Left cardiac atrium (tissue), 4 donors: ENCODE results near the gene MOB3C. TPM values are rescaled to one million over a fixed set of nuclear protein-coding genes. Genes with fewer than 3 reads are reported as not detected.

Experiments
- ATAC-seq, 2 donors: fragments of 200-7000 bp; cut with Tn5 transposase; one replicate each; pipeline ENCODE4 v1.9.1; 2020; ENCODE audit warnings: mild to moderate bottlenecking in 2 of 2, moderate library complexity in 2 of 2
- DNase-seq: peaks from one replicate; pipeline ENCODE4 v3.0.0-alpha.2; 2020
- intact Hi-C, 2 donors: fragments of 100-400 bp; cut with DNase I; formaldehyde crosslinking; loops; one replicate each; pipeline versions ENCODE4 v1.14.1 to v1.15.1; 2022 to 2023
- total RNA-seq, 2 donors: library from RNA; stranded (reverse); fragmentation: NEBNext Ultra II Directional; extraction: Animal tissue kit (Norgen Biotek cat#: 25700); gene quantifications; one replicate each; pipeline ENCODE4 v1.2.1, GENCODE V29; 2021
- donor health status: DM: no; HTN: yes; CAD: no.
- donor health status: DM: no; HTN: yes; CAD: no; lungs with severe emphysema.
- donor health status: DM: yes; HTN: yes; CAD: no.
- donor health status: Dilated cardiomyopathy.

Gene MOB3C
- total RNA-seq, 2 donors from 2014 or later = 18.3 to 22.1 TPM

DNA sequence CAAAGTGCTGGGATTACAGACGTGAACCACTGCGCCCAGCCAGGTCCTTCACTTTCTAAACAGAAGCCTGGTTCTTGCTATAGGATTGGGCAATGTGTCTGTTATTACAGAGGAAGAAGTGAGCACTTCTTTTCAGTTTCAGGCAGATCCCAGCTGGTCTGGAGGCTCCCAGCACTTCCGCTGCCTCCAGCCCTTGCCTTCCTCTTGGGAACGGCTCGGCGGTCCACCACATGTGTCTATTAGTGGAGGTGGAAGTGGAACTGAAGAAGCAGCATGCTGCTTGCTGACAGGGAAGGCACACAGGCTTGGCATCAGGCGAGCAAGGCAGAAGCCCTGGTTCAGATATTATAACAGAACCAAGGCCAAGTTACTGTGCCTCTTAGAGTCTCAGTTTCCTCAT lies 29.5 kb downstream of the MOB3C start:
- intact Hi-C loops = no loop called here
- DNase-seq (peak; percentile 55), ATAC-seq (peak; percentile 61 to 80)

DNA sequence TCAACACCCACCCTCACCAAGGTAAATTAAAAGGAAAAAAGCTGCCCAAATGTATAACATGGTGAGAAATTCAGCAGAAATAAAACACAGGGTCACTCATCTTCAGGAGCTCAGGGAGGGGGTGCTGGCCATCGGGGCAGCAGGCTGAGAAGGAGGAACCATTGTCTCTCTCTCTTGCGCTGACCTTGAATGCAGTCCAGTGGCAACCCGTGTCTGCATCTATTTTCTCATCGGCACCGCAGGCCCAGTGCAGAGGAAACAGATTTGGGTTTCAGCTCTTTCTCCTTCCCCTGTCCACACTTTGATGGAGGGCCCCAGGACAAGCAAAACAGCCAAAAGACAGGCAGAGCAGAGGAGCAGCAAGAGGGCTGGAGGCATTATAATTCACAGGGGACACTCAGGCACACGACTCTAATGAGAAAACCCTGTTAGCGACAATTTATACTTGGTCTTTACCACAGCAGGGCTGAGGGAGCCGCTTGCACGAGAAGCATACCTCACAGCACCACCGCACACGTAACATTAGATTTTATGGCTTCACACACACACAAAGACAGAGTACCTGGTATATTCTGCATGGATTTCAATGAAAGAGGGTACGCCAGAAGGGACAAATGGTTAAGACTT lies 31.2 kb downstream of the MOB3C start:
- DNase-seq (no peak), ATAC-seq (no peak)
- intact Hi-C loops = no loop called here

GRCh38 chr1:46583494-46583893 lies 33.1 kb downstream of the MOB3C start:
- no peak for DNase-seq
- intact Hi-C loops = no loop called here
- ATAC-seq = no peak

GRCh38 chr1:46582972-46583371 lies 33.6 kb downstream of the MOB3C start:
- no peak for DNase-seq
- intact Hi-C loops = no loop called here
- no peak for ATAC-seq

DNA sequence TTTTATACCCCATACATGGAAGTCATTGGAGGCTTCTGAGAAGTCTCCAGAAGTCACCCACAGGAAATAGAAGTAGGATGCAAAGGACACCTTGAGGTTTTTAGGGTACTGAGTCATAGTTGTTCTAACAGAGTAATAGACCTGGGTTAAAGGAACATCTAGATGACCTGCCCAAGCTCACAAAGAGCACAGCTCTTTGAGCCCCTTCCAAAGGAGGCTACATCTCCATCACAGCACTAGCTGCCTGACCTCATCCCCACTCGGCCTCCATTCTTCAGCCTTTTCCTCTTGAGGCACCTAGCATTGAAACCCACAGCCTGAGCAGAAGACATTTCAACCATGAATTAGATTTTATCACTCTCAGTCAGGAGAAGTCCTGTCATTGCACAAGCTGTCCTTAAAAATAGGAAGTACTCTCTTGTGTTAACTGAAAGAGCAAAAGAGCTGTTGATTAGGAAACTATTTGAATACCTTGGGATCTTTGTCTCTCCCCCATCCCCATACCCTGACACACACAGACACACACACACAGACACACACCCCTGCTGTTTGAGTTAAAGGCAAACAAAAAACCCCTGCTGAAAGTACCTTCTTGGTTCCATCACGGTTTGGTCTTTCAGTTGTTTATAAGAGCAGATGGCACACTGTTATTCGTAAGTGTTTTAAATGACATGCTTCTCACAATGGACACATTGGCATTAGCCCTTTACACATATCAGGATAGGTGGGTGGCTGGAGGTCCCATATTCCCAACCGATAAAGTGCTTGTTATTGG lies 34.7 kb downstream of the MOB3C start:
- peak; percentile 10 to 17 for ATAC-seq
- intact Hi-C loops = no loop called here
- DNase-seq = no peak

DNA sequence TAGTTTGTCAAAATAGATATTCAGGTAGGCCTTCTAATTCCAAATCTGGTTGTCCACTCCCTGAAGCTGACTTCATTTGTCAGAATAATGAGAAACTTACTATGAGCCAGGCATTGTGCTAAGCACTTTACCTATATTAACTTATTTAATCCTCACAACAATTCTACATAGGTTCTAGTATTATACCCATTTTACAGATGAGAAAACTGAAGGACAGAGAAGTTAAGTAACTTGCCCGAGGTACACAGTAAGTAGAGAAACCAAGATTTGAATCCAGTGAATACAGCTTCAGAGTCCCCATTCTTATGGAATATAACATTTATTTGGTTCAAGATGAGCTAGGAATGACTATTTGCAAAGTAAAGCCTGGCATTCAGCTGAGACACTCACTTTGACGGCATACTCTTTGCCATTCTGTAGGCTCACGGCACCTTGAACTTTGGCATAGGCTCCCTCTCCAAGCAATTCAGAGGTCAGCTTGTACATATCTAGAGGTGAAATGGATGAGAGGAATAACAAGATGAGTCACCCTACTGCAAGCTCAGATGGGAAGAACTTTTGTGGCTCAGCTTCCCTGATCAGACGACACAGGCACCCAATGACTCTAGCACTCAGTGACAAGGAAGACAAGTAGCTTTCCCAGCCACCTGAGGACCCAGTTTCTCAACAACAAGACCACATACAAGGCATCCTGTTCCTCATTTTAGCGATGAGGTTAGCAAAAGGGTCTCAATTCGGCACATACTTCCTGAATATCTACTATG lies 36.3 kb downstream of the MOB3C start:
- ATAC-seq (peak in 1 of 2 donors; percentile 17), DNase-seq (no peak)
- intact Hi-C loops = no loop called here

DNA sequence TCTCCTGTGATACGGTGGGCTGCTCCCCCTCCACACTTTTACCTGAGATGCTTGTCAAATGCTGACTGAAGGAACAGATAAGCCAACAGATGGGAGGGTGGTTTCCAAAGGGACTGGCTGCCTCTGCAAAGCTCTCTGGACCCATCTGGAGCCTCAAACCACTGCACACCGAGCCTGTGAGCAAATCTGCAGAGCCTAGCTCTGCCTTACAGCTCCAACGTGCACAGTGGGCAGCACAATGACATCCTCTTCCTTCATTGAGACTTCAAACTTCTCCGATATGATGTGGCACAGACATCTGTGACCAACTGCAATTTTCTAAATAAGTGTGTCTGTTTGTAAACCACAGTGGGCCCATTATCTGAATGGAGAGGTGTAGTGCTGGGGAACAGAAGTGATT lies 38.9 kb downstream of the MOB3C start:
- no peak for ATAC-seq
- intact Hi-C loops = no loop called here
- no peak for DNase-seq

GRCh38 chr1:46576596-46576995 lies 40.0 kb downstream of the MOB3C start:
- no peak for DNase-seq
- intact Hi-C loops = no loop called here
- ATAC-seq = no peak

GRCh38 chr1:46575778-46576177 lies 40.8 kb downstream of the MOB3C start:
- no peak for DNase-seq
- no peak for ATAC-seq
- intact Hi-C loops = no loop called here

DNA sequence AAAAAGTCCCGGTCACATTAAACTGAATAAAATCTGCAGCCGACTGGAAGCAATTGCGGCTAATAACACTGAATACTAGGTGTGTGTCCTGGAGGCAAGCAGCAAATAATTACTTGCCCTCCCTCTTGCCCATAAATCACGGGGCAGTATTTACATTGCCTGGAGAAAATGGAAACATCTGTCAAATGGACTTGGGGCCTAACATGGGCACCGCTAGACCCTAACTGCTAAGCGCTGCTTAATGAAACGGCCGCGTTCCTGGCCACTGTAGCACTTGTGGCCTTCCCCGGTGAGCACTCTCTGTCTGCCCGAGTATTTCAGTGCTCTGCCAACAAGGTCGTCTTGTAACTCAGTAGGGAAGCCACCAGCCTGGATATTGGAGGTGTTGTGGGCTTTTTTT lies 41.3 kb downstream of the MOB3C start:
- DNase-seq (no peak), ATAC-seq (no peak)
- intact Hi-C loops = no loop called here

DNA sequence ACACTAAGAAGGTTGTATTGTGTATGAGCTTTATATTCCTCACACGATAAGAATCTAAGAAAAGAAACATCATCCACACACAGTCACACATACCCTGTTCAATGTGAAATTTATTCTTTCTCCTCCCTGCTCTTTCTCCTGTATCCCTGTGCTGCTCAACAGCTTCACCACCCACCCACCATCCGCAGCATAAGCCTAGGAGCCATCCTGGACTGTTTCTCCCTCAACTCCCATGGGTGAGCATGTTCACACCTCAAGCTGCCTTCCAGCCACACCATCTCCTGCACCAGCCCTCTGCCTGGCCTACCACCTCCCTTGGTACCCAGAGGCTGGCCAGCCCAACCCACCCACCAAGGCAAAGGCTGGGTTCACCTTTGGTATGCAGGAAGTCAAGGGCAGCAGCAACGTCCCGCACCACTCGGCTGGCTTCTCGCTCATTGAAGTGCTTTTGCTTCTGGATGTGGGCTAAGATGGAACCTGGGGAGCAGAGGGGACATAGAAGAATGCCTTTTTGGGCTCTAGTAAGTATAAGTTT lies 44.9 kb downstream of the MOB3C start:
- intact Hi-C loops = no loop called here
- ATAC-seq (no peak), DNase-seq (no peak)

DNA sequence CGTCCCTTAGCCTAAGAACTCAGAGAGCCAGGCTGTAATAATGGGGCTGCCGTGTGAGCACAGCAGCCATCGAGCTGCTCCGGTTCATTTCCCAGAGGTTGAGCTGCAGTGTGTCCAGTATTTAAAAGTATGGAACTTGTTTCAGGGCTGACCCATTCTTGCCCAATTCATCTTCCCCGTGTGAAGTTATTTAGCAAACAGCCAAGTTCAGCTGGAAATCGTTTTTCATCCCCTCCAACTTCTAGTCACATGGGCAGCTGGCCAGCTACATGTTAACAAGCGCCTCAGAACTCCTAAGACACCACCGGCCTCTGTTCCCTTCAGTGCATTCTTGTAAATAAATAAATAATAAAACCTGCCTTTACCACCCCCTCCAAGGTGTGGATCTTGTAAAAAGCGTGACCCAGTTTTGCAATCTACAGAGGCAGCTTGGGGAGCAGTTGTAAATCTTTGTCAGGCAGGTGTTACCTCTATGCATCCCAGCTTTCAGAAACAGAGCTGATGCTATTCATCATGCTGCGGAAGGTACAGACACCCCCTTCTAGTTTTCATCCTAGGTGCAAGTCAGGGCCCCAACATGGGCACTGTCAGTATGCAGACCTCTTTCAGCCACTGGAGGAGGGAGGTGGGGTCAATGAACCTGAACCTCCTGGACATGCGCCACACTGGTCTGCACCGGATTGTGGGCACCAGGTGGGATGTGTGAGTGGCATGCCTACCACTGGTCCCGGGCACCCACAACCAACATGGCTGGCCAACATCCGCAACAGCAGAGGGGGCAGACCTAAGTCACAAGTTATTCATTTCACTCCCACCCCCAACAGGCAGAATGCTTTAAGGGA lies 46.5 kb downstream of the MOB3C start:
- no peak for DNase-seq
- intact Hi-C loops = no loop called here
- no peak for ATAC-seq

- ATAC-seq (no peak), DNase-seq (no peak)
- intact Hi-C loops = no loop called here
Measured at GRCh38 chr1:46569116-46569515, 47.5 kb downstream of the MOB3C start.

- DNase-seq = no peak
- intact Hi-C loops = no loop called here
- ATAC-seq = no peak
Measured at GRCh38 chr1:46568461-46568891, 48.1 kb downstream of the MOB3C start.

DNA sequence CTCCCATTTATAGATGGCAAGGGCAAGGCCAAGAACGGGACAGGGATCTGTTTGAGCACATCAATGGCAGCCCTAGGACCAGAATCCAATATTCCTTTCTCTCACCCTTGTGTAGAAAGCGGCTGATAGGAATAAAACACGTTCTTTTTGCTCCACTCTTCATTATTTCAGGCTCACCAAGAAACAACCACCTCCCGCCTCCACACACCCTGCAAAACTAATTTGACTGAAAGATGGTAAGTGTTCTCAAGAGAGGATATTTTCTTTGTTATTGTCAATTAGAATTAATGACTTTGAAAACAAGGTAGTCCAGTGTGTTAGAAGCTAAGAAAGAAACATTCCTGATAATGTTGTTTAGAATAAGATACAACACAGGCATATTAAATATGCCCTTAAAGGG lies 53.3 kb downstream of the MOB3C start:
- intact Hi-C loops = no loop called here
- ATAC-seq (no peak), DNase-seq (no peak)

GRCh38 chr1:46562498-46562897 lies 54.1 kb downstream of the MOB3C start:
- no peak for ATAC-seq
- intact Hi-C loops = no loop called here
- DNase-seq = no peak

DNA sequence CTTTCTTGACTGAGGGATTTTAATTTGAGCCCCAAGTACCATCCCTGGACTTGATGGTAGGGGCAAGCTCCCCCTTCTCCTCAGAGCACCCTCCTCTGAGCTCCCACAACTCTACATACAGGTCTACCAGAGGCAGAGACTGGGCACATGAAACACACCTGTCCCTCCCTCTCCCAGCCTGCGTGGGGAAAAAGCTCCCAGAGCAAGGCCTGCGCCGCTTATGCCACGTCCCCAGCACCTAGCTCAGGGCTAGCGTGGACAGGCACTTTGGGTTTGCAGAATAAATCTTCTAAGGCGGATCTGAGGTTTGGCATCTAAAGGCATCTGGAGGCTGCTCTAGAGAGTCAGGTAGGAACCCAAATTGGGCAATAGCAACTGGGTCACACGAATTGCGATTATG lies 57.6 kb downstream of the MOB3C start:
- DNase-seq (no peak), ATAC-seq (no peak)
- intact Hi-C loops = no loop called here

DNA sequence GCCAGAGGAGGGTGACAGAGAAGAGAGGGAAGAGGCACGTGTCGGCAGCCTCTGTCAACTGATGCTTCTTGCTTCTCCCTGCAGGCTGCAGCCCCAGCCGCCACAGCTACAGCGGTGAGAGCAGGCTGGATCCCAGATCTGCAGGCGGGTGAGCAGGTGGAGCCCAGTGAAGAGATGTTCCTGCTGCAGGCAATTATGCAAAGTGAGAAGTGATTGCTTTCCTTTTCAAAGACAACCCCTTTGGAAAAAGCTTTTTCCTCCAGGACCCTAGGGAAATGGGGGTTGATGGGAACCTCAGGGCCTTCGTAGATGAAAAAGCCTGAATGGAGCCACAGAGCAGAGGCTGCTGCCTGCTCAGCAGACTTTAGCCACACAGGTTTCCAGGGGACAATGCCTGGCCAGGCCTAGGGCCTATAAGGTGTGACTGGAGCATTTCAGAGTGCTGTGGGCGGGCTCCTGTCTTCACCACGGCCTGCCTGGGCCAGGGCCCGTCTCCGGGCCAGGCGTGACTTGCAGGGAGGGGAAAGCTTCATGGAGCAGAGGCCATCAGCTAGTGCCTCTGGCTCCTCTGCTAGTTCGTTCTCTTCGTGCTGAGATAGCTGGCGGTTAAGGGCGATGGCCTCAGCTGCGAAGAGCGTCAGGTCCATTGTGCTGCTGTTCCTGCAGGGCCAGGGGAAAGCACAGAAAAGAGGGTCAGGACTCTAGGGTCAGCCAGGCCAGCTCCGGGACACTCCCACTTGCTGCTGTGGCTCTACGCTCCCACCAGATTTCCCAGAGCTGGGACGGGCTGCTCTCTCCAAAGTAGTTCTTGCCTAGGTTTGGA lies 58.3 kb downstream of the MOB3C start:
- intact Hi-C loops = no loop called here
- no peak for DNase-seq
- ATAC-seq = peak in 1 of 2 donors; percentile 39
